Measurements from ENCODE around the gene ITGB4.

ITGB4 gene

GRCh38 chr17:75724016-75725003 is 3.1 kb downstream of the ITGB4 start:
- H3K4me1 ChIP-seq (ENCODE audit: control insufficient read depth, insufficient read depth, low read length): no peaks in the 10 kb centered on the region
- H3K36me3 ChIP-seq (ENCODE audit: control insufficient read depth, insufficient read depth, low read length): peaks cover 10% of the 10 kb centered on the region
- H3K4me3 ChIP-seq (ENCODE audit: low read length): no peak overlapping the region
- H3K9ac ChIP-seq (ENCODE audit: low read length): no peak overlapping the region
- no peak overlapping the region for H3K27ac ChIP-seq (ENCODE audit: low read depth, low read length)
- peaks cover 16% of the 10 kb centered on the region for H3K27me3 ChIP-seq (ENCODE audit: control insufficient read depth, insufficient read depth, low read length)

GRCh38 chr17:75725504-75725903 is 4.2 kb downstream of the ITGB4 start:
- Histone ChIP-seq H3K27me3 (ENCODE audit: control insufficient read depth, insufficient read depth, low read length) (peaks cover 12% of the 10 kb centered on the region), H3K27ac (ENCODE audit: low read depth, low read length) (no peak overlapping the region), H3K4me3 (ENCODE audit: low read length) (no peak overlapping the region), H3K9ac (ENCODE audit: low read length) (no peak overlapping the region), H3K4me1 (ENCODE audit: control insufficient read depth, insufficient read depth, low read length) (no peaks in the 10 kb centered on the region), H3K36me3 (ENCODE audit: control insufficient read depth, insufficient read depth, low read length) (peaks cover 10% of the 10 kb centered on the region)

- Histone ChIP-seq H3K27me3 (ENCODE audit: control insufficient read depth, insufficient read depth, low read length) (peaks cover 7% of the 10 kb centered on the region), H3K9ac (ENCODE audit: low read length) (no peak overlapping the region), H3K4me3 (ENCODE audit: low read length) (no peak overlapping the region), H3K27ac (ENCODE audit: low read depth, low read length) (no peak overlapping the region), H3K4me1 (ENCODE audit: control insufficient read depth, insufficient read depth, low read length) (no peaks in the 10 kb centered on the region), H3K36me3 (ENCODE audit: control insufficient read depth, insufficient read depth, low read length) (peaks cover 10% of the 10 kb centered on the region)
These were observed 6.1 kb downstream of the ITGB4 start for GRCh38 chr17:75727391-75727790.

GRCh38 chr17:75729351-75729750 is 8.1 kb downstream of the ITGB4 start:
- Histone ChIP-seq H3K36me3 (ENCODE audit: control insufficient read depth, insufficient read depth, low read length) (peaks cover 11% of the 10 kb centered on the region), H3K27me3 (ENCODE audit: control insufficient read depth, insufficient read depth, low read length) (no peaks in the 10 kb centered on the region), H3K27ac (ENCODE audit: low read depth, low read length) (no peak overlapping the region), H3K4me3 (ENCODE audit: low read length) (no peak overlapping the region), H3K9ac (ENCODE audit: low read length) (no peak overlapping the region), H3K4me1 (ENCODE audit: control insufficient read depth, insufficient read depth, low read length) (no peaks in the 10 kb centered on the region)

- H3K4me3 ChIP-seq (ENCODE audit: low read length): no peak overlapping the region
- H3K27ac ChIP-seq (ENCODE audit: low read depth, low read length): no peak overlapping the region
- no peaks in the 10 kb centered on the region for H3K27me3 ChIP-seq (ENCODE audit: control insufficient read depth, insufficient read depth, low read length)
- no peaks in the 10 kb centered on the region for H3K4me1 ChIP-seq (ENCODE audit: control insufficient read depth, insufficient read depth, low read length)
- peaks cover 11% of the 10 kb centered on the region for H3K36me3 ChIP-seq (ENCODE audit: control insufficient read depth, insufficient read depth, low read length)
- H3K9ac ChIP-seq (ENCODE audit: low read length): no peak overlapping the region
These were observed 8.8 kb downstream of the ITGB4 start for GRCh38 chr17:75730065-75730464.

GRCh38 chr17:75731086-75731715 is 9.9 kb downstream of the ITGB4 start:
- no peaks in the 10 kb centered on the region for H3K27me3 ChIP-seq (ENCODE audit: control insufficient read depth, insufficient read depth, low read length)
- H3K9ac ChIP-seq (ENCODE audit: low read length): no peak overlapping the region
- no peaks in the 10 kb centered on the region for H3K4me1 ChIP-seq (ENCODE audit: control insufficient read depth, insufficient read depth, low read length)
- peaks cover 12% of the 10 kb centered on the region for H3K36me3 ChIP-seq (ENCODE audit: control insufficient read depth, insufficient read depth, low read length)
- H3K27ac ChIP-seq (ENCODE audit: low read depth, low read length): no peak overlapping the region
- H3K4me3 ChIP-seq (ENCODE audit: low read length): no peak overlapping the region

GRCh38 chr17:75731716-75732498 is 10.6 kb downstream of the ITGB4 start:
- peaks cover 14% of the 10 kb centered on the region for H3K36me3 ChIP-seq (ENCODE audit: control insufficient read depth, insufficient read depth, low read length)
- no peaks in the 10 kb centered on the region for H3K4me1 ChIP-seq (ENCODE audit: control insufficient read depth, insufficient read depth, low read length)
- no peak overlapping the region for H3K9ac ChIP-seq (ENCODE audit: low read length)
- H3K4me3 ChIP-seq (ENCODE audit: low read length): no peak overlapping the region
- no peaks in the 10 kb centered on the region for H3K27me3 ChIP-seq (ENCODE audit: control insufficient read depth, insufficient read depth, low read length)
- no peak overlapping the region for H3K27ac ChIP-seq (ENCODE audit: low read depth, low read length)

GRCh38 chr17:75733471-75733870 is 12.2 kb downstream of the ITGB4 start:
- no peak overlapping the region for H3K9ac ChIP-seq (ENCODE audit: low read length)
- peaks cover 9% of the 10 kb centered on the region for H3K36me3 ChIP-seq (ENCODE audit: control insufficient read depth, insufficient read depth, low read length)

GRCh38 chr17:75734674-75735294 is 13.5 kb downstream of the ITGB4 start:
- no peak overlapping the region for H3K27ac ChIP-seq (ENCODE audit: low read depth, low read length)
- H3K4me3 ChIP-seq (ENCODE audit: low read length): no peak overlapping the region
- H3K9ac ChIP-seq (ENCODE audit: low read length): no peak overlapping the region
- no peaks in the 10 kb centered on the region for H3K4me1 ChIP-seq (ENCODE audit: control insufficient read depth, insufficient read depth, low read length)
- peaks cover 9% of the 10 kb centered on the region for H3K36me3 ChIP-seq (ENCODE audit: control insufficient read depth, insufficient read depth, low read length)
- H3K27me3 ChIP-seq (ENCODE audit: control insufficient read depth, insufficient read depth, low read length): no peaks in the 10 kb centered on the region

More at GRCh38 chr17:75733471-75733870, 12.2 kb downstream of the ITGB4 start:
- Histone ChIP-seq H3K4me3 (ENCODE audit: low read length) (no peak overlapping the region), H3K4me1 (ENCODE audit: control insufficient read depth, insufficient read depth, low read length) (no peaks in the 10 kb centered on the region), H3K27ac (ENCODE audit: low read depth, low read length) (no peak overlapping the region), H3K27me3 (ENCODE audit: control insufficient read depth, insufficient read depth, low read length) (no peaks in the 10 kb centered on the region)

GRCh38 chr17:75736173-75736835 is 15.0 kb downstream of the ITGB4 start:
- no peaks in the 10 kb centered on the region for H3K4me1 ChIP-seq (ENCODE audit: control insufficient read depth, insufficient read depth, low read length)
- H3K9ac ChIP-seq (ENCODE audit: low read length): no peak overlapping the region
- no peak overlapping the region for H3K4me3 ChIP-seq (ENCODE audit: low read length)
- H3K27ac ChIP-seq (ENCODE audit: low read depth, low read length): no peak overlapping the region
- H3K36me3 ChIP-seq (ENCODE audit: control insufficient read depth, insufficient read depth, low read length): peaks cover 12% of the 10 kb centered on the region
- no peaks in the 10 kb centered on the region for H3K27me3 ChIP-seq (ENCODE audit: control insufficient read depth, insufficient read depth, low read length)

- H3K27ac ChIP-seq (ENCODE audit: low read depth, low read length): no peak overlapping the region
- peaks cover 12% of the 10 kb centered on the region for H3K36me3 ChIP-seq (ENCODE audit: control insufficient read depth, insufficient read depth, low read length)
- H3K27me3 ChIP-seq (ENCODE audit: control insufficient read depth, insufficient read depth, low read length): no peaks in the 10 kb centered on the region
- no peak overlapping the region for H3K4me3 ChIP-seq (ENCODE audit: low read length)
- no peak overlapping the region for H3K9ac ChIP-seq (ENCODE audit: low read length)
- no peaks in the 10 kb centered on the region for H3K4me1 ChIP-seq (ENCODE audit: control insufficient read depth, insufficient read depth, low read length)
These were observed 16.1 kb downstream of the ITGB4 start for GRCh38 chr17:75737133-75737962.

Data from rectal smooth muscle tissue (tissue), 1 donor.